Suprapubic skin (tissue), 4 donors: Measurements from ENCODE around the gene TARP.

Source experiments
- CTCF ChIP-seq, 2 donors: fragments of 200-600 bp in 1 of 2; fragments of 450-650 bp in 1 of 2; sonication (generic) in 1 of 2; IDR thresholded peaks; one replicate each; pipeline ENCODE4 v1.5.1; 2016 to 2019; ENCODE audit warnings: antibody characterized with exemption in 2 of 2, mild to moderate bottlenecking in 1 of 2, moderate library complexity in 1 of 2
- EP300 ChIP-seq: sonication (generic); formaldehyde crosslinking; IDR thresholded peaks from one replicate; pipeline ENCODE4 v1.6.1; 2017; ENCODE audit warnings: antibody characterized with exemption
- POLR2A ChIP-seq, 2 donors: fragments of 450-650 bp; IDR thresholded peaks; one replicate each; pipeline ENCODE4 v1.6.1; 2017; ENCODE audit warnings: antibody characterized with exemption in 2 of 2, mild to moderate bottlenecking in 2 of 2, moderate library complexity in 2 of 2
- POLR2AphosphoS5 ChIP-seq, 3 donors: sonication (generic); formaldehyde crosslinking; IDR thresholded peaks; one replicate each; pipeline ENCODE4 v1.6.1; 2017; ENCODE audit warnings: antibody characterized with exemption in 3 of 3

- no peak for TF ChIP-seq CTCF (IDR thresholded peaks at IDR 0.05)
- no peak for TF ChIP-seq POLR2AphosphoS5 (IDR thresholded peaks at IDR 0.05)
- no peak for TF ChIP-seq EP300
- TF ChIP-seq POLR2A (IDR thresholded peaks at IDR 0.05), result no peak
Measured at GRCh38 chr7:38294926-38295325, 21.5 kb upstream of the TARP start.
